HCT116 (cell line): Measurements from ENCODE around the gene CPT1C. TPM values are rescaled to one million over a fixed set of nuclear protein-coding genes. Genes with fewer than 3 reads are reported as not detected.

Experiments used
- ATAC-seq: fragments of 200-7000 bp; cut with Tn5 transposase; 2 replicates; pipeline ENCODE4 v1.9.1; 2020; ENCODE audit warnings: mild to moderate bottlenecking, moderate library complexity
- BruUV-seq: library from RNA; stranded (reverse); fragments of 400-500 nt; replicated peaks from 2 replicates; lab custom pipeline; 2021; lab: Mats Ljungman, UMichigan
- CTCF ChIA-PET: fragments of 300-600 bp; sonication (Branson Sonifier 250); formaldehyde crosslinking; loops from one replicate; lab custom pipeline; 2021; ENCODE audit warnings: antibody characterized with exemption; lab: Charles Lee
- POLR2A ChIA-PET: fragments of 300-600, 350-600 bp; sonication (Branson Sonifier 250); formaldehyde crosslinking; loops from one replicate; lab custom pipeline; 2021; ENCODE audit warnings: antibody characterized with exemption; lab: Charles Lee
- RAD21 ChIA-PET, 2 experiments: fragments of 300-600 bp; sonication (Branson Sonifier 250); formaldehyde crosslinking; loops; one replicate each; lab custom pipeline; 2023; ENCODE audit warnings: low total read pairs in 2 of 2; ENCODE audit not compliant: uncharacterized antibody in 2 of 2, unreplicated experiment in 2 of 2, low non-redundant PET in 1 of 2; lab: Charles Lee
- DNase-seq: peaks from one replicate; pipeline ENCODE4 v3.0.0-alpha.2; 2010; ENCODE audit warnings: low read depth, low spot score
- H2AFZ ChIP-seq: fragments of 200-600 bp; shearing (Covaris generic), sonication (generic); 2 replicates; pipeline ENCODE4 v1.6.1; 2017; ENCODE audit warnings: low read depth, mixed run types, mixed read lengths, antibody characterized with exemption, low read length; ENCODE audit not compliant: poor library complexity, severe bottlenecking
- H3K27ac ChIP-seq: 2 replicates; pipeline ENCODE4 v1.5.1; 2012; ENCODE audit warnings: low read depth, low read length
- H3K27me3 ChIP-seq: fragments of 200-600 bp; sonication (generic); 2 replicates; pipeline ENCODE4 v1.6.1; 2016; ENCODE audit warnings: mixed run types, low read length, mixed read lengths; ENCODE audit not compliant: insufficient read depth
- H3K36me3 ChIP-seq, 2 experiments: fragments of 200-500 bp in 1 of 2; fragments of 200-600 bp in 1 of 2; sonication (Bioruptor generic) in 1 of 2; sonication (generic) in 1 of 2; 2 replicates each; pipeline versions ENCODE4 v1.5.1 to v1.6.1; 2014 to 2016; ENCODE audit warnings: low read length in 2 of 2, inconsistent platforms in 1 of 2, mixed read lengths in 1 of 2, mixed run types in 1 of 2; ENCODE audit not compliant: insufficient read depth in 2 of 2, control insufficient read depth in 1 of 2
- H3K4me1 ChIP-seq, 2 experiments: fragments of 200-600 bp in 1 of 2; sonication (generic) in 1 of 2; 2 replicates each; pipeline versions ENCODE4 v1.5.1 to v1.6.1; 2012 to 2017; ENCODE audit warnings: low read length in 2 of 2, inconsistent platforms in 1 of 2, mild to moderate bottlenecking in 1 of 2, mixed read lengths in 1 of 2, mixed run types in 1 of 2, moderate library complexity in 1 of 2; ENCODE audit not compliant: insufficient read depth in 2 of 2, control insufficient read depth in 1 of 2
- H3K4me2 ChIP-seq: fragments of 200-600 bp; sonication (generic); 2 replicates; pipeline ENCODE4 v1.6.1; 2017; ENCODE audit warnings: mixed run types, low read length, mixed read lengths
- H3K4me3 ChIP-seq, 2 experiments: fragments of 200-600 bp in 1 of 2; sonication (generic) in 1 of 2; replicated peaks in 1 of 2; 2 replicates each; pipeline ENCODE4 v1.5.1; 2011 to 2016; ENCODE audit warnings: low read length in 2 of 2, control low read depth in 1 of 2, low read depth in 1 of 2, mild to moderate bottlenecking in 1 of 2, mixed read lengths in 1 of 2, mixed run types in 1 of 2
- H3K79me2 ChIP-seq: fragments of 200-600 bp; sonication (generic); 2 replicates; pipeline ENCODE4 v1.6.1; 2017; ENCODE audit warnings: mild to moderate bottlenecking, mixed run types, low read length, moderate library complexity, mixed read lengths; ENCODE audit not compliant: insufficient read depth
- H3K9ac ChIP-seq: fragments of 200-600 bp; sonication (generic); 2 replicates; pipeline ENCODE4 v1.6.1; 2016; ENCODE audit warnings: low read length, mixed read lengths
- H3K9me2 ChIP-seq: fragments of 200-600 bp; sonication (generic), shearing (Covaris generic); 2 replicates; pipeline ENCODE4 v1.6.1; 2017; ENCODE audit warnings: mixed run types, mild to moderate bottlenecking, moderate library complexity; ENCODE audit not compliant: insufficient read depth
- H3K9me3 ChIP-seq, 2 experiments: fragments of 200-500 bp in 1 of 2; fragments of 200-600 bp in 1 of 2; sonication (Bioruptor generic) in 1 of 2; sonication (generic) in 1 of 2; 2 replicates each; pipeline ENCODE4 v1.6.1; 2014 to 2017; ENCODE audit warnings: low read length in 2 of 2, mixed read lengths in 2 of 2, inconsistent platforms in 1 of 2, low read depth in 1 of 2, mild to moderate bottlenecking in 1 of 2, mixed run types in 1 of 2, moderate library complexity in 1 of 2; ENCODE audit not compliant: control insufficient read depth in 1 of 2, insufficient read depth in 1 of 2
- H4K20me1 ChIP-seq: fragments of 200-600 bp; sonication (generic), shearing (Covaris generic); 2 replicates; pipeline ENCODE4 v1.6.1; 2017; ENCODE audit warnings: mixed run types, mild to moderate bottlenecking, moderate library complexity; ENCODE audit not compliant: insufficient read depth
- CBX3 ChIP-seq: IDR thresholded peaks from 2 replicates; pipeline ENCODE4 v1.6.1; 2012; ENCODE audit warnings: low read depth
- EGR1 ChIP-seq: IDR thresholded peaks from 2 replicates; pipeline ENCODE4 v1.6.1; 2012; ENCODE audit warnings: low read depth
- ELF1 ChIP-seq: IDR thresholded peaks from 2 replicates; pipeline ENCODE4 v1.6.1; 2012; ENCODE audit warnings: low read depth, borderline replicate concordance
- EZH2 ChIP-seq: fragments of 200-600 bp; sonication (generic); IDR thresholded peaks from 2 replicates; pipeline ENCODE4 v1.6.1; 2017; ENCODE audit warnings: antibody characterized with exemption, mixed run types
- EZH2phosphoT487 ChIP-seq: fragments of 200-600 bp; IDR thresholded peaks from 2 replicates; pipeline ENCODE4 v1.6.1; 2018; ENCODE audit warnings: antibody characterized with exemption, borderline replicate concordance
- POLR2A ChIP-seq: IDR thresholded peaks from 2 replicates; pipeline ENCODE4 v1.7.0; 2011; ENCODE audit warnings: borderline replicate concordance; ENCODE audit not compliant: insufficient read depth, insufficient read length; ENCODE audit errors: extremely low read depth
- POLR2AphosphoS5 ChIP-seq: IDR thresholded peaks from 2 replicates; pipeline ENCODE4 v1.6.1; 2011; ENCODE audit warnings: mild to moderate bottlenecking, low read depth, low read length, moderate library complexity
- SP1 ChIP-seq: IDR thresholded peaks from 2 replicates; pipeline ENCODE4 v1.6.1; 2012; ENCODE audit warnings: low read depth
- SRF ChIP-seq: IDR thresholded peaks from 2 replicates; pipeline ENCODE4 v1.6.1; 2012; ENCODE audit warnings: low read depth
- YY1 ChIP-seq: IDR thresholded peaks from 2 replicates; pipeline ENCODE4 v1.6.1; 2011; ENCODE audit warnings: low read length, low read depth, moderate library complexity, mild to moderate bottlenecking; ENCODE audit not compliant: insufficient replicate concordance; ENCODE audit errors: extremely low read depth
- ZFX ChIP-seq: fragments of 450-650 bp; IDR thresholded peaks from 2 replicates; pipeline ENCODE4 v1.6.1; 2017
- intact Hi-C: fragments of 100-400 bp; cut with micrococcal nuclease; formaldehyde crosslinking; loops from 2 replicates; pipeline ENCODE4 v1.10.0; 2022
- total RNA-seq: library from RNA; stranded (reverse); gene quantifications from one replicate; pipeline ENCODE4 v1.2.1, GENCODE V29; 2021; ENCODE audit not compliant: unreplicated experiment
- TF ChIP-seq, protein P1 (sequence below): IDR thresholded peaks from 2 replicates; pipeline ENCODE4 v1.6.1; 2012
- TF ChIP-seq, protein P2 (sequence below): IDR thresholded peaks from 2 replicates; pipeline ENCODE4 v1.6.1; 2012; ENCODE audit warnings: low read depth
- TF ChIP-seq, protein P3 (sequence below): IDR thresholded peaks from 2 replicates; pipeline ENCODE4 v1.6.1; 2012

Gene CPT1C
- total RNA-seq, 1 experiment from 2014 or later, result 12.0 TPM

DNA sequence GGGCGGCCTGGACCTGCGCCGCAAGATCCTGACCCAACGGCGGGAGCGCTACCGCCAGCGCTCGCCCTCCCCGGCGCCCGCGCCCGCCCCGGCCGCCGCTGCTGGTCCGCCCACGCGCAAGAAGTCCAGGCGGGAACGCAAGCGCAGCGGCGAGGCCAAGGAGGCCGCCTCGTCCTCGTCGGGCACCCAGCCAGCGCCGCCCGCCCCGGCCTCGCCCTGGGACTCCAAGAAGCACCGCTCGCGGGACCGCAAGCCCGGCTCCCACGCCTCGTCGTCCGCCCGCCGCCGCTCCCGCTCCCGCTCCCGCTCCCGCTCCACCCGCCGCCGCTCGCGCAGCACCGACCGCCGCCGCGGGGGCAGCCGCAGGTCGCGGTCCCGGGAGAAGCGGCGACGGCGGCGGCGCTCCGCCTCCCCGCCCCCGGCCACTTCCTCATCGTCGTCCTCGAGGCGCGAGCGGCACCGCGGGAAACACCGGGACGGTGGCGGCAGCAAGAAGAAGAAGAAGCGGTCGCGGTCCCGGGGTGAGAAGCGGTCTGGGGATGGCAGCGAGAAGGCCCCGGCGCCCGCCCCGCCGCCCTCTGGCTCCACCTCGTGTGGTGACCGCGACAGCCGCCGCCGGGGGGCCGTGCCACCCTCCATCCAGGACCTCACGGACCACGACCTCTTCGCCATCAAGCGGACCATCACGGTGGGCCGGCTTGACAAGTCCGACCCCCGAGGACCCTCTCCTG is 38.9 kb upstream of the CPT1C start:
- intact Hi-C loops, result no loop called here
- Histone ChIP-seq H3K79me2 (peaks cover 36% of the 10 kb centered on the region; the same call in 1 of the 2 replicates), H3K36me3 (peaks cover 36 to 42% of the 10 kb centered on the region in 2 experiments; a peak in 3 of 4 replicates), H3K27ac (no peak overlapping the region), H3K4me1 (no peaks in the 10 kb centered on the region), H3K4me3 (no peak overlapping the region), H3K9me2 (no peaks in the 10 kb centered on the region), H3K4me2 (no peak overlapping the region), H3K9me3 (no peaks in the 10 kb centered on the region), H3K9ac (no peak overlapping the region), H4K20me1 (no peaks in the 10 kb centered on the region), H3K27me3 (no peaks in the 10 kb centered on the region), H2AFZ (no peak overlapping the region)
- POLR2A ChIA-PET, result no interaction called here
- no peak for TF ChIP-seq SP1
- TF ChIP-seq ZFX, result no peak
- no peak for TF ChIP-seq EZH2
- ATAC-seq (no peak), DNase-seq (no peak)
- RAD21 ChIA-PET, result no interaction called here
- BruUV-seq, result no TSS peak
- CTCF ChIA-PET, result no interaction called here

DNA sequence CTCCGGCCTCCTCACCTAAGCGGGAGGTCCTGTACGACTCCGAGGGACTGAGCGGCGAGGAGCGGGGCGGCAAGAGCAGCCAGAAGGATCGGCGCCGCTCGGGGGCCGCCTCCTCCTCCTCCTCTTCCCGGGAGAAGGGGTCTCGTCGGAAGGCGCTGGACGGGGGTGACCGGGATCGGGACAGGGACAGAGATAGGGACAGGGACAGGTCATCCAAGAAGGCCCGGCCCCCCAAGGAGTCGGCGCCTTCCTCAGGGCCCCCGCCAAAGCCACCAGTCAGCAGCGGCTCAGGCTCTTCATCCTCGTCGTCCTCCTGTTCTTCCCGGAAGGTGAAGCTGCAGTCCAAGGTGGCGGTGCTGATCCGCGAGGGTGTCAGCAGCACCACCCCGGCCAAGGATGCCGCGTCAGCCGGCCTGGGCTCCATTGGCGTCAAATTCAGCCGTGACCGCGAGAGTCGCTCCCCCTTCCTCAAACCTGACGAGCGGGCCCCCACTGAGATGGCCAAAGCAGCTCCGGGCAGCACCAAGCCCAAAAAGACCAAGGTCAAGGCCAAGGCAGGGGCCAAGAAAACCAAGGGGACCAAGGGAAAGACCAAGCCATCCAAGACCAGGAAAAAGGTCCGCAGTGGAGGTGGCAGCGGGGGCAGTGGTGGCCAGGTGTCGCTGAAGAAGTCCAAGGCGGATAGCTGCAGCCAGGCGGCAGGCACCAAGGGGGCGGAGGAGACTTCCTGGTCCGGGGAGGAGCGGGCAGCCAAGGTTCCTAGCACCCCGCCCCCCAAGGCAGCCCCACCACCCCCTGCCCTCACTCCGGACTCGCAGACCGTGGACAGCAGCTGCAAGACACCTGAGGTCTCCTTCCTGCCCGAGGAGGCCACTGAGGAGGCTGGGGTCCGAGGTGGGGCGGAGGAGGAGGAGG is 38.1 kb upstream of the CPT1C start:
- BruUV-seq, result TSS peak; percentile 34
- ATAC-seq (no peak), DNase-seq (no peak)
- no peaks in the 10 kb centered on the region for H3K4me1 ChIP-seq
- CTCF ChIA-PET, result no interaction called here
- H3K9ac ChIP-seq, result no peak overlapping the region
- no peaks in the 10 kb centered on the region for H4K20me1 ChIP-seq
- H3K9me3 ChIP-seq, result no peaks in the 10 kb centered on the region
- no peak overlapping the region for H3K4me2 ChIP-seq
- no peak overlapping the region for H3K27ac ChIP-seq
- no peak overlapping the region for H2AFZ ChIP-seq
- RAD21 ChIA-PET, result no interaction called here
- H3K27me3 ChIP-seq, result no peaks in the 10 kb centered on the region
- H3K9me2 ChIP-seq, result no peaks in the 10 kb centered on the region
- POLR2A ChIA-PET, result no interaction called here
- no peak overlapping the region for H3K4me3 ChIP-seq
- TF ChIP-seq EZH2 (no peak), YY1 (no peak), SRF (no peak), CBX3 (no peak), ZFX (no peak), EGR1 (no peak), POLR2A (no peak), ELF1 (no peak), EZH2phosphoT487 (no peak), POLR2AphosphoS5 (no peak)
- TF ChIP-seq, protein P1, sequence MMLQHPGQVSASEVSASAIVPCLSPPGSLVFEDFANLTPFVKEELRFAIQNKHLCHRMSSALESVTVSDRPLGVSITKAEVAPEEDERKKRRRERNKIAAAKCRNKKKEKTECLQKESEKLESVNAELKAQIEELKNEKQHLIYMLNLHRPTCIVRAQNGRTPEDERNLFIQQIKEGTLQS, result no peak
- TF ChIP-seq, protein P2, sequence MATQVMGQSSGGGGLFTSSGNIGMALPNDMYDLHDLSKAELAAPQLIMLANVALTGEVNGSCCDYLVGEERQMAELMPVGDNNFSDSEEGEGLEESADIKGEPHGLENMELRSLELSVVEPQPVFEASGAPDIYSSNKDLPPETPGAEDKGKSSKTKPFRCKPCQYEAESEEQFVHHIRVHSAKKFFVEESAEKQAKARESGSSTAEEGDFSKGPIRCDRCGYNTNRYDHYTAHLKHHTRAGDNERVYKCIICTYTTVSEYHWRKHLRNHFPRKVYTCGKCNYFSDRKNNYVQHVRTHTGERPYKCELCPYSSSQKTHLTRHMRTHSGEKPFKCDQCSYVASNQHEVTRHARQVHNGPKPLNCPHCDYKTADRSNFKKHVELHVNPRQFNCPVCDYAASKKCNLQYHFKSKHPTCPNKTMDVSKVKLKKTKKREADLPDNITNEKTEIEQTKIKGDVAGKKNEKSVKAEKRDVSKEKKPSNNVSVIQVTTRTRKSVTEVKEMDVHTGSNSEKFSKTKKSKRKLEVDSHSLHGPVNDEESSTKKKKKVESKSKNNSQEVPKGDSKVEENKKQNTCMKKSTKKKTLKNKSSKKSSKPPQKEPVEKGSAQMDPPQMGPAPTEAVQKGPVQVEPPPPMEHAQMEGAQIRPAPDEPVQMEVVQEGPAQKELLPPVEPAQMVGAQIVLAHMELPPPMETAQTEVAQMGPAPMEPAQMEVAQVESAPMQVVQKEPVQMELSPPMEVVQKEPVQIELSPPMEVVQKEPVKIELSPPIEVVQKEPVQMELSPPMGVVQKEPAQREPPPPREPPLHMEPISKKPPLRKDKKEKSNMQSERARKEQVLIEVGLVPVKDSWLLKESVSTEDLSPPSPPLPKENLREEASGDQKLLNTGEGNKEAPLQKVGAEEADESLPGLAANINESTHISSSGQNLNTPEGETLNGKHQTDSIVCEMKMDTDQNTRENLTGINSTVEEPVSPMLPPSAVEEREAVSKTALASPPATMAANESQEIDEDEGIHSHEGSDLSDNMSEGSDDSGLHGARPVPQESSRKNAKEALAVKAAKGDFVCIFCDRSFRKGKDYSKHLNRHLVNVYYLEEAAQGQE, result no peak
- TF ChIP-seq, protein P3, sequence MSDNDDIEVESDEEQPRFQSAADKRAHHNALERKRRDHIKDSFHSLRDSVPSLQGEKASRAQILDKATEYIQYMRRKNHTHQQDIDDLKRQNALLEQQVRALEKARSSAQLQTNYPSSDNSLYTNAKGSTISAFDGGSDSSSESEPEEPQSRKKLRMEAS, result no peak
- peaks cover 36 to 38% of the 10 kb centered on the region in 2 experiments; a peak in 3 of 4 replicates for H3K36me3 ChIP-seq
- intact Hi-C loops, result no loop called here
- H3K79me2 ChIP-seq, result peaks cover 28% of the 10 kb centered on the region; the same call in 1 of the 2 replicates
